ES-I3 (cell line): ENCODE measurements around the gene TNNT2.

ENCODE experiments used
- H3K36me3 ChIP-seq: 2 replicates; pipeline ENCODE4 v1.6.1; 2013; ENCODE audit warnings: mild to moderate bottlenecking, low read length, control low read depth, moderate library complexity; ENCODE audit not compliant: insufficient read depth
- H3K4me1 ChIP-seq: 2 replicates; pipeline ENCODE4 v1.6.1; 2013; ENCODE audit warnings: mild to moderate bottlenecking, control low read depth, low read length; ENCODE audit not compliant: insufficient read depth
- H3K9ac ChIP-seq: 2 replicates; pipeline ENCODE4 v1.6.1; 2013; ENCODE audit warnings: low read depth, mild to moderate bottlenecking, low read length, moderate library complexity
- H3K9me3 ChIP-seq: 2 replicates; pipeline ENCODE4 v1.6.1; 2013; ENCODE audit warnings: mild to moderate bottlenecking, low read length, moderate library complexity; ENCODE audit not compliant: control insufficient read depth, insufficient read depth

Gene TNNT2

DNA sequence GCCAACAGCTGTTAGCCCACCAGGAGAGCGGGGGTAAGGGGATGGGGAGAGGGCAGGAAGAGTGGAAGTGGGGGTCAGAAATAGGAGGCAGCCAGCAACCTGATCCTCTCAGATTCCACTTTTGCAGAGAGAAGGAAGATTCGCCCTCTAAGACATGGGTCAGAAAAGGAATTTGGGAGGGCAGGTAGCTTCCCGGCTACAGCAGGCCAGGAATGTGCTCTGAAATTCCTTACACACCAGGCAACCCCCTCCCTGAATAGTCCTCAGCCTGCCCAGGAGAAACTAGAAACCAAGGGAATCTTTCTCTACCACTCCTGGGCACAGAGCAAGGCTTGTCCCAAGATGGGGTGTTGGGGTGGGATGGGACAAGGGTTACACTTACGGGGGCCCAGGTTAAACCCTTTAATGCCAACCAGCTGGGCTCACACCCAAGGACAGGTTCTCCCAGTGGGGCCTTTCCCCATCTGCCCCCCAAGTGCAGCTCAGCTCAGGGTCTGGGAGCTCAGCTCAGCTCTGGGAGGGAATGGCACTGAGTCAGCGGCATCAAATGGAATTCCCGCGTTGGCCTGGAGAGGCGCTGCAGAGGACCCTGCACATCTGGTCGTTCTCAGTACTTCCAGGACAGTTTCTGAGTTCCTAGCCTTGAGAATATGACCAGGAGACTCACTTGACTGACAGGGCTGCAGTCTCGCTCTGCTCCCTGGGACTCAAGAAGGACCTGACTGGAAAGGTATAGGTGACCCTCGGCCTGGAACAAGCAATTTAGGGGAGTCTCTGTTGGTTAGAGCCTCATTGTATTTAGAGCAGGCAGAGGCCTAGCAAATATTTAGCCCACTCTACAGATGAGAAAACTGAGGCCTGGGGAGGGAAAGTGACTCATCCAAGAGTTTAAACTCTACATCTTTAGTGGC, 761 bp downstream of the TNNT2 start:
- Histone ChIP-seq H3K4me1 (peaks cover 27% of the 10 kb centered on the region), H3K36me3 (no peaks in the 10 kb centered on the region), H3K9ac (peak overlapping the region; percentile 3; the same call in 1 of the 2 replicates), H3K9me3 (no peaks in the 10 kb centered on the region)

DNA sequence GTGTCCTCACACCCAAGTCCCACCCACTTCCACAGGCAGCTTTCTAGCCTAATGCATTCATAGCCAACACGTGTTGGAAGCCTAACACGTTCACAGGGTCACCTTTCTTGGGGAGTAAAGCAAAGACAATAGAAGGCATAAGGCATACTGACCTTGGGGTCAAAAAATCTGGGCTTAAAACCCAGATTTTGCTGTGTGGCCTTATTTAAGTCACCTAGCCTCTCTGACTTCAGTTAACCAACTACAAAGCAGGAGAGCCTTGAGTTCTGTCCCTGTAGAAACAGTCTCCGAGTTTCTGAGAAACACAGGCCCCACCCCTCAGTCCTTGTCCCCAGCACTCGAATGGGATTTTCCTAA, 1.4 kb downstream of the TNNT2 start:
- Histone ChIP-seq H3K9me3 (no peaks in the 10 kb centered on the region), H3K4me1 (peaks cover 27% of the 10 kb centered on the region), H3K9ac (no peak overlapping the region; the same call in 1 of the 2 replicates)

DNA sequence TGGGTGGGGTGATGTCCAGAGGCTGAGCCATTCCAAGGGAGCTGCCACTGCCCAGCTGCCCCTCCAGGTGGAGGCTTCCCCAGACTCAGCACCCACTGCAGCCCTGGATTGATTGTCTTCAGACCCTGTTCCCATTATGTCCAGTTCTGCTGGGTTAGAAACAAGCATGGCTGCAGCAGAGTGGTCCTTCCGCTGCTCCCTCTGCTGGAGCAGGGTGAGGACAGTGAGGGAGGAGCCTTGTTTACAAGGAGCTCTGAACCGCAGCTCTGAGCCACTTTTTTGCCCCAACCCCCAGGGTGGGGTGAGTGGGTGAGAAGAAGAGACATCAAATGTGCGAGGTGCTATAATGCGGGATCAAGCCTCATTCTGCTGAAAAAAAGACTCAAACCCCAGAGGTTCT, 2.3 kb downstream of the TNNT2 start:
- Histone ChIP-seq H3K36me3 (no peaks in the 10 kb centered on the region), H3K9ac (no peak overlapping the region), H3K4me1 (peaks cover 27% of the 10 kb centered on the region), H3K9me3 (no peaks in the 10 kb centered on the region)

More for the DNA sequence above, 1.4 kb downstream of the TNNT2 start:
- H3K36me3 ChIP-seq = no peaks in the 10 kb centered on the region

DNA sequence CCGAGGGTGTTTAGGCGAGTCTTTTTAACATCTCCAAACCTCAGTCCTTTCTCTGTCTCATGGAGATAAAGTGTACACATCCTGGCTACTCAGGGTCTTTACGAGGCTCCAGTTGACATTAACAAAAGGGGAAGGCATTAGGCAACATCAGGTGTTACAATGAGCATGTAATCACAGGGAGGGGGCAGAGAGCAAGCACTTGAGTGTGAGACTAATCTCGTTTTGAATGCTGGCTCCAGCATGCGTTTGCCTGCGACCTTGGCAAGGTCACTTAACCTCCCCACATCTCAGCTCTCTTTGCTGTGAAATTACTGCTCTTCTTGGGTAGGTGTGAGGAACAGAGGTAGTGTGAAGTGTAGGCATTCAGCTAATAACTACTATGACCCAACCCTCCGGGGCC, 3.1 kb downstream of the TNNT2 start:
- Histone ChIP-seq H3K9ac (no peak overlapping the region), H3K9me3 (no peaks in the 10 kb centered on the region), H3K36me3 (no peaks in the 10 kb centered on the region), H3K4me1 (peaks cover 24% of the 10 kb centered on the region)

DNA sequence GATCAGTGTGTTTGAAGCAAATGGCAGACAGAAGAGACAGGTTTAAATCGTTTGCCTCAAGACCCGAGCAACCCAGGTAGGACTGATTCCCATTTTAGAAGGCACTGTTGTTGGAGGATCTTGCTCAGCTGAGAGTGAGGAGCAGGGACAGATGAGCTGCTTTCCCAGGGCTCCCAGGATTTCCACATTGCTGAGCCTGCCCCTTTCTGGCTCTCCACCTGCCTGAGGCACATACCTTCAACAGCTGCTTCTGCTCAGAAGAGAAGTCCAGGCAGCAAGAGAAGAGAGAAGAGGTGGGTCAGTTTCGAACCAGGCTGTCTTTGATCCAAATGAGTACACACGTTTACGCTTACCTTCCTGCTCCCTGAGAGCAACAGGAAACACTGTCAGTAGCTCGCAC, 5.7 kb downstream of the TNNT2 start:
- no peaks in the 10 kb centered on the region for H3K9me3 ChIP-seq
- H3K4me1 ChIP-seq = peaks cover 18% of the 10 kb centered on the region
- no peaks in the 10 kb centered on the region for H3K36me3 ChIP-seq
- H3K9ac ChIP-seq = no peak overlapping the region

DNA sequence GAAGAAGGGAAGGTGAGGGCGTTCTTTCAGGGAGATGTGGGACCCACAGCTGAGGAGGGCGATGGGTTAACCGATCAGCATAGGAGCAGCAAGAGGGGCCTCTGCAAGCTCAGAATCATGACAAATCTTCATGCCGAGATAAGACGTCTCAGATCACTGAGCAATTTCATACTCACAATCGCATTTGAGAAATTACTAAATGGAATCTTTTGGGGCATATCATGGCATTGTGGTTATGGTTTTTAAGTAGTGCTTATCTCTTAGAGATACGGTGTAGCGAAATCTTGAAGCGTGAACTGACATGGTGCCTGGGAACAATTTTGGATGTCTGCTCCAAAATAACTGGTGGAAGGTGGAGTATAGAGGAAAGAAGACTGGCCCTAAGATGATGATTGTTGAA, 6.2 kb downstream of the TNNT2 start:
- no peaks in the 10 kb centered on the region for H3K36me3 ChIP-seq
- no peaks in the 10 kb centered on the region for H3K9me3 ChIP-seq
- H3K9ac ChIP-seq = no peak overlapping the region
- H3K4me1 ChIP-seq = peaks cover 17% of the 10 kb centered on the region

DNA sequence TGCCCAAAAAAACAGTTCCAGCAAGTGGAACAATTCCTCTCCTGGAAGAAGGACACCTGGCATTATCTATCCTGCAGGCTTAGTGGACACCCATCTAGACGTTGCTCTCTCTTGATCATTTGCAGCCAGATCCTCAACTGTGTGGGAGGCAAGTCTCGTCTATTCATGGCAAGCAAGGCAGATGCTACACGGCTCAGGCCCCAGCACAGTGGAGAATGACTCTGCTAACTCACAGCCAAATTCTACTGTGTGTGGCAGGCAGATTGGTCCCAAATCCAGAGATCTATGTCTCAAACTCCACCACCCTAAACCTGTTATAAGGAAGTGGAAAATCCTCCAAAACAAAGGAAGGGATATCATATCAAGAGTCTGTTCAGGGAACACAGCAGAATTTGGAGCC, 7.0 kb downstream of the TNNT2 start:
- Histone ChIP-seq H3K4me1 (peaks cover 10% of the 10 kb centered on the region), H3K9ac (no peak overlapping the region), H3K9me3 (no peaks in the 10 kb centered on the region), H3K36me3 (no peaks in the 10 kb centered on the region)

DNA sequence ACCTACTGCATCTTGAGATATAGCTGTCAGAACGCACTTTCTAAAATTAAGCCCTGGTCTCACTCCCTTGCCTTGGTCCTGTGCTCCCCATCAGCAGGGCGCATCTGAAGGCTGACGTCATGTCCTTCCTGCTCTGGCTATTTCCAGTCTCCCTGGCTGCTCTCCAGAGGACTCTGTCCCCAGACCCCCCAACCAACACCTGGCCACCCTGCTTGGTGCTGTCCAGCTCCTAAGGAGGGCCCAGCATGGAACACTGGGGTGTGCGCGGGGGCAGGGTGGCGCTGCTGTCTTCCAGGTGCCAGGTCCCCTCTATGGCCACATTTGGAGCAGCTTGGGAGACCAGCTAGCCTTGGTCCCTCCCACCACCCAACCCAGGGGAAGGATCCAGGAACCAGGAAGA, 8.3 kb downstream of the TNNT2 start:
- peaks cover 1% of the 10 kb centered on the region for H3K4me1 ChIP-seq
- H3K36me3 ChIP-seq = no peaks in the 10 kb centered on the region
- no peak overlapping the region for H3K9ac ChIP-seq
- no peaks in the 10 kb centered on the region for H3K9me3 ChIP-seq

DNA sequence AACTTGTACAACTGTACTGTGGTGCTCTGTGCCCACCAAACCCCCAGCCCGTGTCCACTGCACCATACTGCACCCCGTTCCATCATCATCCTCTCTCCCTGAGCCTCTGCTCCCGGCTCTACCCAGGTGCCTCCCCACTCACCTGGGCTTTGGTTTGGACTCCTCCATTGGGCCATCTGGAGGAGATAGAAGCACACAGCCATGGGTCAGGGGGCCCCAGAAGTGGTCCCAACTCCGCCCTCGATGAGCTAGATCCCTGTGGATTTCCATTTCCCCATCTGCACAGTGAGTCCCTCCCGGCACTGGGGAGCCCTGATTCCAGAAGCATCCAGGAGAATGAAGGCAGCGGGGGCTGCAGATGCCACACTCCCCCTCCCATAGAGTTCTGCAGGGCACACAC, 10.8 kb downstream of the TNNT2 start:
- Histone ChIP-seq H3K4me1 (peaks cover 6% of the 10 kb centered on the region), H3K36me3 (no peaks in the 10 kb centered on the region), H3K9me3 (no peaks in the 10 kb centered on the region), H3K9ac (no peak overlapping the region)

DNA sequence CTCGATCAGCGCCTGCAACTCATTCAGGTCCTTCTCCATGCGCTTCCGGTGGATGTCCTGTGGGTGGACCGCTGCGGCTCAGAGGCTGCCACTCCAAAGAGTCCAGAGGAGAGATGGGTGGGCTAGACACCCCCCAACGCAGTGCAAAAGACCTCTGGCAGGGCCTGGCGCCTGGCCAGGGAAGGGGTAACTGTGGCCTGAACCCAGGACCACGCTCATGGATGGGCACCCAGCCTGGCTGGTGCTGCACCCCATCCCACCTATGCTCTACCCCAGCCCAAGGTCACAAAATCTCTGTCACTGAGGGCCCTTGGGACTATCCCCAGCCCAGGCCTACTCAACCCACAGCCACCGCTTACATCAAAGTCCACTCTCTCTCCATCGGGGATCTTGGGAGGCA, 12.2 kb downstream of the TNNT2 start:
- H3K9me3 ChIP-seq = no peaks in the 10 kb centered on the region
- H3K9ac ChIP-seq = no peak overlapping the region

DNA sequence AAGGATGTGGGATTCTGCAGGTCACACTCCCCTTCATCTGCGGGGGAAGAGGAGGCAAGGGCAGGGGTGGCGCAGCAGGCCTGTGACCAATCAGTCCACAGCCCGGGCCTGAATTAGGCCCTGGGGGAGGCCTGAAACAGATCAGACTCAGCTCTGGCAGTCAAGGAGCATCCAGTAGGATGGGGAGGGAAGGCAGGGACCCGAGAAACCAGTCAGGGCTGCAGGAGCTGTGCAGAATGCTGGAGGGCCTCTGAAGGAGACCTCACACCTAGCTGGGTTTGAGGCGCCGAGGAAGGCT, 12.7 kb downstream of the TNNT2 start:
- Histone ChIP-seq H3K36me3 (no peaks in the 10 kb centered on the region), H3K9me3 (no peaks in the 10 kb centered on the region), H3K4me1 (peaks cover 6% of the 10 kb centered on the region), H3K9ac (no peak overlapping the region)

More for the DNA sequence above, 12.2 kb downstream of the TNNT2 start:
- Histone ChIP-seq H3K36me3 (no peaks in the 10 kb centered on the region), H3K4me1 (peaks cover 6% of the 10 kb centered on the region)

DNA sequence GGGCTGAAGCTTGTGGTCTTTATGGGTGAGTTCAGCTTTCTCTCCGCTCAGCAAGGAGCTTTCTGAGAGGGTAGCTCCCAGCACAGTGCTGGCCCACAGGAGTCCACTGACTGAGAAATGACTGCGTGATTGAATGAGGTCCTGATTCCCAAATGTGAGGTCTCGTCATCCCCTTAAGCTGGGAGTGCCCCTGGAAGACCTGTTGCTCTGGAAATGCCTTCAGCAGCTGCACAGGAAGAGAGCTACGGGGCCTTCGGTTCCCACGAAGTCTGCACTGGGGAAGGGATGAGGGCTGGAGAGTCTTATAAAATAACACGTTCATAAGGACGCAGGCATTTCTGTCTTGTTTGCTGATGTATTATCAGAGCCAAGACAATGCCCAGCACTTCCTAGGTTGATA, 14.0 kb downstream of the TNNT2 start:
- H3K36me3 ChIP-seq = no peaks in the 10 kb centered on the region
- H3K9me3 ChIP-seq = no peaks in the 10 kb centered on the region
- no peak overlapping the region for H3K9ac ChIP-seq
- peaks cover 6% of the 10 kb centered on the region for H3K4me1 ChIP-seq

DNA sequence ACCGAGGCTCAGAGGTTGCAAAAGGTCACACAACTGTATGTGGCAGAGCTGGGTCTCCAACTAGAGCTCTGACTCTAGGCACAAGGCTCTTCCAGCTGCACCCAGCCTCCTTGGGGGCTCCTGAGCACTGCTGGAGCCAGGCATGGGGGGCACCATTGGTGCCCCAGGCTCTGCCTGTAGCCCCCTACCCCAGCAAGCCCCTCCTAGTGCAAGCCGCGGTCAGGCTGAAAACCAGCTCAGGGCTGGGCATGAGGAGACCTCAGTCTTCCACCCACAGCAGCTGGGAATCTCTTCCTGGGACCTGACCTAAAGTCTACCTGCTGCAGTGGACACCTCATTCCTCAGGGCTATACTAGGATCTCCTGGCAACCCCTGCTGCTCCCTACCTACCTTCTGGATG, 14.6 kb downstream of the TNNT2 start:
- no peak overlapping the region for H3K9ac ChIP-seq
- peaks cover 6% of the 10 kb centered on the region for H3K4me1 ChIP-seq
- H3K9me3 ChIP-seq = no peaks in the 10 kb centered on the region
- H3K36me3 ChIP-seq = no peaks in the 10 kb centered on the region

DNA sequence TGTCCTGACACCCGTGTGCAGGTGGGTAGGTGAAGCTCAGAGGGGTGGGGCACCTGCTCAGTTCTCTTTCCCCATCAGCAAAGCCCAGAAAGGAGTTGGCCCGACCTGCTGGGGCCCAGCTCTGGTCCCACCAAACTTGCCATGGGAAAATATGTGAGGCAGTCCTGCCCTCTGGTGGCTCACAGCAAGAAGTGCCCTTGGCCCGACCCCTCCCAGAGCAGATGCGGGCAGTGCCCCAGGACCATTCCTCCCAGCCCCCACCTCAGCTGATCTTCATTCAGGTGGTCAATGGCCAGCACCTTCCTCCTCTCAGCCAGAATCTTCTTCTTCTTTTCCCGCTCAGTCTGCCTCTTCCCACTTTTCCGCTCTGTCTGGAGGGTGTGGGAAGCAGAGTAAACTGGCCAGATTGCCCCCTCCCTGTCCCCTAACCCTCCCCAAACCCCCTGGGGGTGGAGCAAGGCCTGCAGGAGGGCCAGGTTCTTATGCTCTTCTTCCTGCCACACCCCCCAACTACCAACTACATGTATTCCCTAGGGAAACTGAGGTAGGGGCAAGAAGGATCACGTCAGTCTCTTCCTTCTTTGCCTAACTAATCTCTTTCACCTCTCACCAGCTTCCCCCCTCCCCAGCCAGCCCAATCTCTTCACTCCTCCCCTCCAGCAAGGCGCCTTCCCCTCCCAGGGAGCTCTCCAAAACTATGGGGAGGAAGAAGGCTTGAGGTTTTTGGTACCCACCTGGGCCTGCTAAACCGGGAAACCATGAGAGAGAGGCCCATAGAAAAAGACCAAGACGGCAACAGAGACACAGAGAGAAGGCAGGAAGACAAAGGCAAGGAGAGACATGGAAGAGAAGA, 15.6 kb downstream of the TNNT2 start:
- Histone ChIP-seq H3K36me3 (no peaks in the 10 kb centered on the region), H3K9me3 (no peaks in the 10 kb centered on the region), H3K4me1 (peaks cover 6% of the 10 kb centered on the region), H3K9ac (no peak overlapping the region)
